ENCODE data around the gene CAMK2A. TPM values are rescaled to one million over a fixed set of nuclear protein-coding genes. Genes with fewer than 3 reads are reported as not detected.

The CAMK2A gene
- total RNA-seq, 1 experiment from 2014 or later, result 0.13 TPM

DNA sequence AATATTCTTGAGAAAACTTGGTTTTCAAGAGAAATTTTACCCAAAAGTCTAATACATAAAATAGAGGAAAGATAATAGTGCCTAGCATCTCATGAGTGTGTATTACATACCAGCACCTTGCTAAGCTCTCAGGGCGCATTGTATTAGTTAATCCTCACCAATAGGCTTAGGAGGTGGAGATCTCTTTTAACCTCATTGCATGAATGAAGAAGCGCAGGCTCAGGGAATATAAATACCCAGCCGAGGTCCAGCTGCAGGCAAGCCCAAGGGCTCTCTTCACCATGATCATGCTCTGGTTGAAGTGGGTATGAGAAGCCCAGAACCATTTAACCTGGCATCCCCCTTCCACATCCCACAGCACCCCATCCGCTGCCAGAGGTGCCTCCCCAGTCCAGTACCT lies 46.0 kb downstream of the CAMK2A start:
- no peaks in the 10 kb centered on the region for H3F3A ChIP-seq (ENCODE audit: insufficient read depth, low read depth)
- no peak overlapping the region for H3K4me2 ChIP-seq
- no peak overlapping the region for H3K4me3 ChIP-seq
- ChIA-PET POLR2A (ENCODE audit: unreplicated experiment) (no interaction called here), CTCF (no interaction called here)
- no peaks in the 10 kb centered on the region for H3K9me2 ChIP-seq (ENCODE audit: insufficient read depth)
- TF ChIP-seq, protein P1, sequence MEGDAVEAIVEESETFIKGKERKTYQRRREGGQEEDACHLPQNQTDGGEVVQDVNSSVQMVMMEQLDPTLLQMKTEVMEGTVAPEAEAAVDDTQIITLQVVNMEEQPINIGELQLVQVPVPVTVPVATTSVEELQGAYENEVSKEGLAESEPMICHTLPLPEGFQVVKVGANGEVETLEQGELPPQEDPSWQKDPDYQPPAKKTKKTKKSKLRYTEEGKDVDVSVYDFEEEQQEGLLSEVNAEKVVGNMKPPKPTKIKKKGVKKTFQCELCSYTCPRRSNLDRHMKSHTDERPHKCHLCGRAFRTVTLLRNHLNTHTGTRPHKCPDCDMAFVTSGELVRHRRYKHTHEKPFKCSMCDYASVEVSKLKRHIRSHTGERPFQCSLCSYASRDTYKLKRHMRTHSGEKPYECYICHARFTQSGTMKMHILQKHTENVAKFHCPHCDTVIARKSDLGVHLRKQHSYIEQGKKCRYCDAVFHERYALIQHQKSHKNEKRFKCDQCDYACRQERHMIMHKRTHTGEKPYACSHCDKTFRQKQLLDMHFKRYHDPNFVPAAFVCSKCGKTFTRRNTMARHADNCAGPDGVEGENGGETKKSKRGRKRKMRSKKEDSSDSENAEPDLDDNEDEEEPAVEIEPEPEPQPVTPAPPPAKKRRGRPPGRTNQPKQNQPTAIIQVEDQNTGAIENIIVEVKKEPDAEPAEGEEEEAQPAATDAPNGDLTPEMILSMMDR (conservative IDR thresholded peaks at IDR 0.05), result no peak
- no peak for TF ChIP-seq EZH2 (IDR thresholded peaks at IDR 0.05; ENCODE audit: low read depth)
- no peaks in the 10 kb centered on the region for H4K20me1 ChIP-seq (ENCODE audit: insufficient read depth)
- 0 out of 2 replicates have a peak, but pooled peaks cover 4% of the 10 kb centered on the region for H3K27me3 ChIP-seq (ENCODE audit: insufficient read depth, low read depth)
- no peaks in the 10 kb centered on the region for H3K79me2 ChIP-seq (ENCODE audit: low read depth)
- no peak for DNase-seq
- H3K9me3 ChIP-seq (ENCODE audit: insufficient read depth, low read depth), result no peaks in the 10 kb centered on the region
- no peaks in the 10 kb centered on the region for H3K36me3 ChIP-seq (ENCODE audit: low read depth)
- no peak overlapping the region for H2AFZ ChIP-seq
- intact Hi-C loops (cut with micrococcal nuclease; ENCODE audit: unreplicated experiment), result no loop called here
- H3K4me1 ChIP-seq (replicated peaks; ENCODE audit: insufficient read depth), result no peaks in the 10 kb centered on the region
- no peak overlapping the region for H3K27ac ChIP-seq
- no TSS peak for BruUV-seq (replicated peaks)

DNA sequence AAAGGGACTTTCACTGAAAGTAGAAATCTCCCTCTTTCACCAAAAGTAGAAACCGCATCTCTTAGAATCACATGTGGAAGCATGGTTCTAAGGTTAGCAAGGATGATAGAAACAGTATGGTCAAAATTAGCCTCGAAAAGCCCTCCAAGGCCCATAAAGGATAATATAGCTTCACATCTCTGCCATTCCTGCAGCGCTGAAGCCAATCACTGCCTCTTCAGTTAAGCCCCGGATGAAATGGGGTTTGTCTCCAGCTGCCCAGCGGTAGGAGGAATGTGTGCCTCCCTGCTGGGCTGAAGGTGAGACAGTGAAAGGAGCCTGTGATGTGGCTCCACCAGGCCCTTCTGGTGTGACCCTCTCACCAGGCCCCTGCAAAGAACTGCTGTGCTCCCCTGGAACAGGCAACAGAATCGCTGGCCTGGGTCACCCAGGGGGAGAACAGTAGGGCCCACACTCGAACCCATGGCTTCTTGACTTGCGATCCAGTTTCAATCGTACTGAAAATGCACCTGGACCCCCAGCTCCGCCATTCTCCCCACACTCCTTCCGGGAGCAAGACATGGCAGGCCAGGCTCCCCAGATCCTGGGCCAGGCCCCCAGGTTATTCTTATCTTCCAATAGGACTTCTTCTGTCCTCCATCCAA lies 47.2 kb downstream of the CAMK2A start:
- intact Hi-C loops (cut with micrococcal nuclease; ENCODE audit: unreplicated experiment), result no loop called here
- Histone ChIP-seq H3K4me2 (no peak overlapping the region), H3K4me1 (replicated peaks; ENCODE audit: insufficient read depth) (no peaks in the 10 kb centered on the region), H3K79me2 (ENCODE audit: low read depth) (no peaks in the 10 kb centered on the region), H3K4me3 (no peak overlapping the region), H3K27me3 (ENCODE audit: insufficient read depth, low read depth) (0 out of 2 replicates have a peak, but pooled peaks cover 4% of the 10 kb centered on the region), H3K36me3 (ENCODE audit: low read depth) (no peaks in the 10 kb centered on the region), H3K9me3 (ENCODE audit: insufficient read depth, low read depth) (no peaks in the 10 kb centered on the region), H3K9me2 (ENCODE audit: insufficient read depth) (no peaks in the 10 kb centered on the region), H2AFZ (no peak overlapping the region), H3F3A (ENCODE audit: insufficient read depth, low read depth) (no peaks in the 10 kb centered on the region), H4K20me1 (ENCODE audit: insufficient read depth) (no peaks in the 10 kb centered on the region), H3K27ac (no peak overlapping the region)
- no peak for TF ChIP-seq EZH2 (IDR thresholded peaks at IDR 0.05; ENCODE audit: low read depth)
- TF ChIP-seq, protein P1 (conservative IDR thresholded peaks at IDR 0.05), result no peak
- no TSS peak for BruUV-seq (replicated peaks)
- DNase-seq, result no peak
- CTCF ChIA-PET, result no interaction called here
- POLR2A ChIA-PET (ENCODE audit: unreplicated experiment), result no interaction called here

DNA sequence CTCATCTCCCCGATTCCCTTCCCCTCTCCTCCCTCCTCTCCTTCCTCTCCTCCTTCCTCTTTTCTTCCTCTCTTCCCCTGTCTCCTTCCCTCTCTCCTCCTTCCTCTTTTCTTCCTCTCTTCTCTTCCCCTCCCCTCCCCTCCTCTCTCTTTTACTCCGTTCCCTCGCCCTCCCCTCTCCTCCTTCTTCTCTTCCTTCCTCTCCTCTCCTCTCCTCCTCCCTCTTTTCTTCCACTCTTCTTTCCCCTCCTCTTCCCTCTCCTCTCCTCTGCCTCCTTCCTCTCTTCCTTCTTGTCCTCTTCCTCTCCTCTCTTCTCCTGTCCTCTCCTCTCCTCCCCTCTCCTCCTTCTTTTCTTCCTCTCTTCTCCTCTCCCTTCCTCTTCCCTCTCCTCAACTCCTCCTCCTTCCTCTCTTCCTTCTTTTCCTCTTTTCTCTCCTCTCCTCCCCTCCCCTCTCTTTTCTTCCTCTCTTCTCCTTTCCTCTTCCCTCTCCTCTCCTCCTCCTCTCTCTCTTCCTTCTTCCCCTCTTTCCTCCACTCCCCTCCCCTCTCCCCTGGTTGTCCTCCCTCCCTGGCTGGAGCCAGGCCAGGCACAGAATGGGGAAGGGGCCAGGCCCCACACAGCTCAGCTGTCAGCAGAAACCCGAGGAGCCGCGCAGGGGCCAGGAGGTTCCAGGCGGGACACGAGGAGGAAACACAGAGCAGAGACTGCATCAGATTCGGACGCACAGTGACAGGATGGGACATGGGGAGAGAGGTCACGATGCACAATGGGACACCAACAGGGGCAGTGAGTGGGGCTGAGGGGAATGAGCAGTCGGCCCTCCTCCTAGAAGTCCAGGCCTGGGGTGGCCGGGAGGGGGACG lies 48.0 kb downstream of the CAMK2A start:
- Histone ChIP-seq H4K20me1 (ENCODE audit: insufficient read depth) (no peaks in the 10 kb centered on the region), H3K4me3 (no peak overlapping the region), H3K9me2 (ENCODE audit: insufficient read depth) (no peaks in the 10 kb centered on the region), H3K27ac (no peak overlapping the region), H3F3A (ENCODE audit: insufficient read depth, low read depth) (no peaks in the 10 kb centered on the region), H3K27me3 (ENCODE audit: insufficient read depth, low read depth) (0 out of 2 replicates have a peak, but pooled peaks cover 4% of the 10 kb centered on the region), H3K4me2 (no peak overlapping the region), H2AFZ (no peak overlapping the region), H3K9me3 (ENCODE audit: insufficient read depth, low read depth) (no peaks in the 10 kb centered on the region), H3K79me2 (ENCODE audit: low read depth) (no peaks in the 10 kb centered on the region), H3K36me3 (ENCODE audit: low read depth) (no peaks in the 10 kb centered on the region), H3K4me1 (replicated peaks; ENCODE audit: insufficient read depth) (no peaks in the 10 kb centered on the region)
- intact Hi-C loops (cut with micrococcal nuclease; ENCODE audit: unreplicated experiment), result no loop called here
- POLR2A ChIA-PET (ENCODE audit: unreplicated experiment), result no interaction called here
- TF ChIP-seq EZH2 (IDR thresholded peaks at IDR 0.05; ENCODE audit: low read depth), result no peak
- TF ChIP-seq, protein P1 (conservative IDR thresholded peaks at IDR 0.05), result no peak
- no peak for DNase-seq
- CTCF ChIA-PET, result no interaction called here
- no TSS peak for BruUV-seq (replicated peaks)
